H1 (cell line): Measurements from ENCODE around the gene PAQR7. TPM values are rescaled to one million over a fixed set of nuclear protein-coding genes. Genes with fewer than 3 reads are reported as not detected.

Experiments
- CTCF ChIA-PET: fragments of 300-600 bp; sonication (Branson Sonifier 250); formaldehyde crosslinking; loops from one replicate; lab custom pipeline; 2021; ENCODE audit not compliant: partially characterized antibody; lab: Charles Lee
- POLR2A ChIA-PET: fragments of 300-600 bp; sonication (Branson Sonifier 250); formaldehyde crosslinking; loops from one replicate; lab custom pipeline; 2021; ENCODE audit warnings: inconsistent platforms; ENCODE audit not compliant: partially characterized antibody; lab: Charles Lee
- DNase-seq, 2 experiments: peaks; one replicate each; pipeline versions ENCODE4 v3.0.0 to v3.0.0-alpha.2; 2010 to 2022; ENCODE audit warnings: low spot score in 2 of 2, low read depth in 1 of 2, mixed read lengths in 1 of 2
- FAIRE-seq: peaks from 2 replicates; lab custom pipeline; 2011; peaks lifted over from hg19 to GRCh38; lab: Jason Lieb, UNC
- H2AFZ ChIP-seq: 2 replicates; pipeline ENCODE4 v1.8.1; 2012; ENCODE audit warnings: low read length, inconsistent platforms
- H2AK5ac ChIP-seq: 2 replicates; pipeline ENCODE4 v1.6.1; 2013; ENCODE audit warnings: low read depth, low read length
- H2BK120ac ChIP-seq: replicated peaks from 2 replicates; pipeline ENCODE3; 2013; ENCODE audit warnings: low read depth, low read length, inconsistent platforms
- H2BK12ac ChIP-seq: 2 replicates; pipeline ENCODE4 v1.6.1; 2013; ENCODE audit warnings: low read depth, low read length
- H2BK15ac ChIP-seq: 2 replicates; pipeline ENCODE4 v1.6.1; 2013; ENCODE audit warnings: low read length
- H2BK20ac ChIP-seq: 2 replicates; pipeline ENCODE4 v1.6.1; 2013; ENCODE audit warnings: low read length
- H2BK5ac ChIP-seq: 2 replicates; pipeline ENCODE4 v1.6.1; 2013; ENCODE audit warnings: low read depth, low read length
- H3K14ac ChIP-seq: 2 replicates; pipeline ENCODE4 v1.6.1; 2013; ENCODE audit warnings: inconsistent platforms; ENCODE audit not compliant: insufficient read length
- H3K18ac ChIP-seq: 2 replicates; pipeline ENCODE4 v1.6.1; 2013; ENCODE audit warnings: low read length; ENCODE audit errors: extremely low read depth
- H3K23ac ChIP-seq: 2 replicates; pipeline ENCODE4 v1.6.1; 2013; ENCODE audit warnings: inconsistent platforms; ENCODE audit not compliant: insufficient read length
- H3K23me2 ChIP-seq: 2 replicates; pipeline ENCODE4 v1.6.1; 2013; ENCODE audit warnings: low read depth, low read length
- H3K27ac ChIP-seq: 2 replicates; pipeline ENCODE4 v1.6.1; 2011; ENCODE audit warnings: low read depth, low read length, inconsistent platforms
- H3K27me3 ChIP-seq, 4 experiments: replicated peaks in 1 of 4; 1 replicate in 1 of 4; 2 replicates in 3 of 4; pipeline versions ENCODE4 v1.6.1 to v1.8.1; 2011 to 2013; ENCODE audit warnings: low read length in 3 of 4, mild to moderate bottlenecking in 3 of 4, inconsistent platforms in 2 of 4, mixed read lengths in 2 of 4, moderate library complexity in 1 of 4; ENCODE audit not compliant: control insufficient read depth in 3 of 4, insufficient read depth in 3 of 4; ENCODE audit errors: extremely low read depth in 1 of 4
- H3K36me3 ChIP-seq, 4 experiments: 2 replicates each; pipeline versions ENCODE4 v1.6.1 to v1.8.1; 2011 to 2013; ENCODE audit warnings: mild to moderate bottlenecking in 4 of 4, low read length in 3 of 4, moderate library complexity in 2 of 4, control low read depth in 1 of 4, inconsistent platforms in 1 of 4; ENCODE audit not compliant: insufficient read depth in 4 of 4, control insufficient read depth in 2 of 4
- H3K4ac ChIP-seq: replicated peaks from 2 replicates; pipeline ENCODE3; 2013; ENCODE audit warnings: low read length, low read depth, mixed read lengths, inconsistent platforms; ENCODE audit not compliant: insufficient read length
- H3K4me1 ChIP-seq, 4 experiments: replicated peaks in 1 of 4; 1 replicate in 1 of 4; 2 replicates in 3 of 4; pipeline versions ENCODE4 v1.6.1 to v1.8.1; 2011 to 2013; ENCODE audit warnings: low read length in 3 of 4, inconsistent platforms in 2 of 4, mixed read lengths in 1 of 4; ENCODE audit not compliant: insufficient read depth in 4 of 4, control insufficient read depth in 3 of 4
- H3K4me2 ChIP-seq, 2 experiments: 2 replicates each; pipeline versions ENCODE4 v1.6.1 to v1.8.1; 2011 to 2013; ENCODE audit warnings: low read depth in 2 of 2, low read length in 2 of 2, control low read depth in 1 of 2, inconsistent platforms in 1 of 2, mild to moderate bottlenecking in 1 of 2; ENCODE audit not compliant: insufficient read depth in 1 of 2
- H3K4me3 ChIP-seq, 4 experiments: fragments of 200-600, 300-600 bp in 1 of 4; sonication (generic), shearing (Covaris generic), sonication (Bioruptor Twin) in 1 of 4; 2 replicates each; pipeline versions ENCODE4 v1.5.1 to v1.8.1; 2011 to 2016; ENCODE audit warnings: low read length in 4 of 4, low read depth in 3 of 4, control low read depth in 2 of 4, inconsistent platforms in 2 of 4, mild to moderate bottlenecking in 2 of 4, mixed read lengths in 1 of 4, moderate library complexity in 1 of 4; ENCODE audit not compliant: insufficient read depth in 2 of 4; ENCODE audit errors: extremely low read depth in 1 of 4
- H3K56ac ChIP-seq: replicated peaks from 2 replicates; pipeline ENCODE3; 2013; ENCODE audit warnings: low read depth, mild to moderate bottlenecking, mixed read lengths, low read length, inconsistent platforms; ENCODE audit not compliant: insufficient read length
- H3K79me1 ChIP-seq: 2 replicates; pipeline ENCODE4 v1.6.1; 2013; ENCODE audit warnings: low read depth, low read length, control low read depth
- H3K79me2 ChIP-seq, 2 experiments: 2 replicates each; pipeline versions ENCODE4 v1.6.1 to v1.8.1; 2012 to 2013; ENCODE audit warnings: low read length in 2 of 2, mild to moderate bottlenecking in 2 of 2, inconsistent platforms in 1 of 2; ENCODE audit not compliant: insufficient read depth in 2 of 2, control insufficient read depth in 1 of 2
- H3K9ac ChIP-seq, 4 experiments: replicated peaks in 1 of 4; 1 replicate in 1 of 4; 2 replicates in 3 of 4; pipeline versions ENCODE4 v1.6.1 to v1.8.1; 2011 to 2013; ENCODE audit warnings: low read depth in 3 of 4, low read length in 3 of 4, control low read depth in 2 of 4, mild to moderate bottlenecking in 2 of 4, moderate library complexity in 2 of 4, inconsistent platforms in 1 of 4; ENCODE audit errors: extremely low read depth in 1 of 4
- H3K9me3 ChIP-seq, 2 experiments: 2 replicates each; pipeline versions ENCODE4 v1.6.1 to v1.8.1; 2012 to 2013; ENCODE audit warnings: mild to moderate bottlenecking in 2 of 2, moderate library complexity in 2 of 2, control low read depth in 1 of 2, inconsistent platforms in 1 of 2, low read depth in 1 of 2, low read length in 1 of 2, mixed read lengths in 1 of 2; ENCODE audit not compliant: insufficient read depth in 2 of 2
- H4K20me1 ChIP-seq, 2 experiments: replicated peaks in 1 of 2; 2 replicates each; pipeline versions ENCODE3 to v1.8.1; 2011 to 2013; ENCODE audit warnings: inconsistent platforms in 2 of 2, low read length in 2 of 2, mild to moderate bottlenecking in 1 of 2; ENCODE audit not compliant: insufficient read depth in 2 of 2, control insufficient read depth in 1 of 2
- H4K5ac ChIP-seq: 2 replicates; pipeline ENCODE4 v1.6.1; 2013; ENCODE audit warnings: low read length, low read depth, mixed read lengths, inconsistent platforms; ENCODE audit not compliant: insufficient read length
- H4K8ac ChIP-seq: 2 replicates; pipeline ENCODE4 v1.8.0; 2013; ENCODE audit warnings: mild to moderate bottlenecking, moderate library complexity, low read length, inconsistent platforms; ENCODE audit not compliant: insufficient read depth; ENCODE audit errors: extremely low read depth
- H4K91ac ChIP-seq: replicated peaks from 2 replicates; pipeline ENCODE3; 2013; ENCODE audit warnings: low read length, mixed read lengths, inconsistent platforms; ENCODE audit not compliant: insufficient read length
- BACH1 ChIP-seq: IDR thresholded peaks from 2 replicates; pipeline ENCODE4 v1.6.1; 2012; ENCODE audit warnings: low read length, improper control_type of control experiment
- BRCA1 ChIP-seq: IDR thresholded peaks from 2 replicates; pipeline ENCODE4 v1.6.1; 2012; ENCODE audit warnings: low read depth, low read length, improper control_type of control experiment
- CHD2 ChIP-seq: IDR thresholded peaks from 2 replicates; pipeline ENCODE4 v1.6.1; 2012; ENCODE audit warnings: low read length, improper control_type of control experiment
- CREB1 ChIP-seq: IDR thresholded peaks from 2 replicates; pipeline ENCODE4 v1.6.1; 2012; ENCODE audit warnings: inconsistent platforms
- EGR1 ChIP-seq: IDR thresholded peaks from 2 replicates; pipeline ENCODE4 v1.6.1; 2011; ENCODE audit warnings: low read depth, low read length, borderline replicate concordance
- KDM1A ChIP-seq: fragments of 200-600, 300-600 bp; sonication (generic); IDR thresholded peaks from 2 replicates; pipeline ENCODE4 v1.7.1; 2016; ENCODE audit warnings: mild to moderate bottlenecking, low read length, borderline replicate concordance
- KDM5A ChIP-seq: fragments of 200-600 bp; IDR thresholded peaks from 2 replicates; pipeline ENCODE4 v1.7.1; 2012; ENCODE audit warnings: mild to moderate bottlenecking, low read length, inconsistent platforms, mixed read lengths
- NANOG ChIP-seq: IDR thresholded peaks from 2 replicates; pipeline ENCODE4 v1.6.1; 2011; ENCODE audit warnings: low read length, low read depth, mild to moderate bottlenecking, inconsistent platforms; ENCODE audit not compliant: insufficient read depth, poor library complexity, severe bottlenecking
- RBBP5 ChIP-seq: IDR thresholded peaks from 2 replicates; pipeline ENCODE4 v1.7.1; 2012; ENCODE audit warnings: low read depth, mild to moderate bottlenecking, inconsistent platforms, low read length, moderate library complexity, borderline replicate concordance
- RFX5 ChIP-seq: IDR thresholded peaks from 2 replicates; pipeline ENCODE4 v1.6.1; 2011; ENCODE audit warnings: low read depth, low read length, improper control_type of control experiment, borderline replicate concordance
- SIX5 ChIP-seq: IDR thresholded peaks from 2 replicates; pipeline ENCODE4 v1.6.1; 2011; ENCODE audit warnings: mild to moderate bottlenecking, low read depth, low read length
- SRF ChIP-seq: IDR thresholded peaks from 2 replicates; pipeline ENCODE4 v1.6.1; 2011; ENCODE audit warnings: mild to moderate bottlenecking, low read depth, low read length, moderate library complexity
- SUZ12 ChIP-seq: fragments of 200-600 bp; sonication (generic); IDR thresholded peaks from 2 replicates; pipeline ENCODE4 v1.6.1; 2012; ENCODE audit warnings: mild to moderate bottlenecking, inconsistent platforms, low read length, moderate library complexity, mixed read lengths
- ZNF274 ChIP-seq: IDR thresholded peaks from 2 replicates; pipeline ENCODE4 v1.7.0; 2012; ENCODE audit warnings: low read length, borderline replicate concordance; ENCODE audit errors: extremely low read depth
- WGBS, 2 experiments: shearing (Covaris generic) in 1 of 2; methylation state at CpG; one replicate each; pipeline versions ENCODE4 v1.1.6 to v1.1.7; 2013 to 2015; ENCODE audit warnings: low lambda C conversion rate in 2 of 2, mixed read lengths in 2 of 2, inconsistent platforms in 1 of 2, low coverage in 1 of 2, missing lambda C conversion rate in 1 of 2; ENCODE audit not compliant: insufficient replicate concordance in 2 of 2, insufficient coverage in 1 of 2, insufficient read length in 1 of 2; ENCODE audit errors: extremely low coverage in 1 of 2, missing lambda C conversion rate in 1 of 2; 5-methylcytosine and 5-hydroxymethylcytosine counted together
- polyA plus RNA-seq, 7 experiments: library from polyadenylated mRNA; depleted of rRNA in 3 of 7; stranded (reverse) in 5 of 7; unstranded in 2 of 7; fragments of >200 nt in 5 of 7; fragments of 200-250 nt in 2 of 7; gene quantifications; 1 replicate in 5 of 7; 2 replicates in 1 of 7; 4 replicates in 1 of 7; pipeline versions ENCODE4 v1.2.1 to v1.2.3, GENCODE V29; 2011 to 2013; ENCODE audit warnings: missing spikeins in 2 of 7, mixed read lengths in 2 of 7
- total RNA-seq: library from RNA; stranded (reverse); fragmentation: NEBNext Ultra II Directional; extraction: Animal tissue kit (Norgen Biotek cat#: 25700); gene quantifications from 2 replicates; pipeline ENCODE4 v1.2.1, GENCODE V29; 2021

The PAQR7 gene
- total and polyA plus RNA-seq, 2 of the 8 experiments (the other 6 are each of a cell fraction or from before 2014, with no cell fraction given): 7.3 to 7.4 TPM

GRCh38 chr1:25832336-25833037 is 43.0 kb downstream of the PAQR7 start:
- H4K5ac ChIP-seq: no peak overlapping the region
- no peak overlapping the region for H2BK20ac ChIP-seq
- WGBS, 2 experiments: 92% methylated on average over 6 of the region's 6 CpGs; no CpG with 5 or more reads in 1 of the 2 experiments
- H2BK12ac ChIP-seq: no peak overlapping the region
- H4K8ac ChIP-seq: no peak overlapping the region
- no peak overlapping the region for H2BK15ac ChIP-seq
- DNase-seq (no peak), FAIRE-seq (no peak)
- ChIA-PET CTCF (interaction anchor here (1.1 to 1.7 kb wide), 4 partner anchors 12 to 22 kb away, joined by 3 to 6 read pairs (median 4); no protein-coding TSS in a partner anchor), POLR2A (interaction anchor here (0.7 to 1.4 kb wide), 5 partner anchors 9 to 40 kb away, joined by 3 to 4 read pairs (median 3); partner anchors contain the start of gene MTFR1L)
- H3K18ac ChIP-seq: no peak overlapping the region
- H3K14ac ChIP-seq: no peak overlapping the region
- no peaks in the 10 kb centered on the region for H3K4me1 ChIP-seq
- H3K9me3 ChIP-seq: no peaks in the 10 kb centered on the region
- no peak overlapping the region for H3K4me2 ChIP-seq
- H3K4ac ChIP-seq: no peak overlapping the region
- H2AFZ ChIP-seq: no peak overlapping the region
- no peaks in the 10 kb centered on the region for H3K27me3 ChIP-seq
- no peaks in the 10 kb centered on the region for H3K23me2 ChIP-seq
- H3K56ac ChIP-seq: no peak overlapping the region
- no peak overlapping the region for H4K91ac ChIP-seq
- H3K4me3 ChIP-seq: no peak overlapping the region
- no peak overlapping the region for H2BK5ac ChIP-seq
- H3K27ac ChIP-seq: no peak overlapping the region
- no peak overlapping the region for H3K23ac ChIP-seq
- H2AK5ac ChIP-seq: no peak overlapping the region
- no peaks in the 10 kb centered on the region; the same call in 1 of the 2 replicates for H3K79me1 ChIP-seq
- H4K20me1 ChIP-seq: peaks cover 2 to 4% of the 10 kb centered on the region in 2 experiments
- H3K36me3 ChIP-seq: peaks cover 23 to 89% (median 66%) of the 10 kb centered on the region in 4 experiments
- no peak overlapping the region for H3K9ac ChIP-seq
- H3K79me2 ChIP-seq: no peaks in the 10 kb centered on the region
- H2BK120ac ChIP-seq: no peak overlapping the region
- TF ChIP-seq SUZ12 (no peak), CHD2 (no peak), RFX5 (no peak), ZNF274 (no peak), NANOG (no peak), RBBP5 (no peak), BRCA1 (no peak), KDM5A (no peak), KDM1A (no peak), CREB1 (no peak), BACH1 (no peak), SRF (no peak), EGR1 (no peak), SIX5 (no peak)
